ENCODE measurements around the gene FKBP5.

DNA sequence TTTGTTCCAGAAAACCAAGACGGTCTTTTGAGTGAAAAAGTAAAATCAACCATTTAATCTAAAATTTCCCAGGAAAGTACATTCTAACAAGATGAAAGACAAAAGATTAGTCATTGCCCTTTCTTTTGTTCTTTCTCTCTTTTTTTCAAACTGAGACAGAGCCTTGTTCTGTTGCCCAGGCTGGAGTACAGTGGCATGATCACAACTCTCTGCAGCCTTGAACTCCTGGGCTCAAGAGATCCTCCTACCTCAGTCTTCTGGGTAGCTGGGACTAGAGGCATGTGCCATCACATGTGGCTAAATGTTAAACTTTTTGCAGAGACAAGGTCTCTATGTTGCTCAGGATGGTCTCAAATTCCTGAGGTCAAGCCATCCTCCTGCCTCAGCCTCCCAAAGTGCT, 75.0 kb downstream of the FKBP5 start:
- TF ChIP-seq, protein P1, sequence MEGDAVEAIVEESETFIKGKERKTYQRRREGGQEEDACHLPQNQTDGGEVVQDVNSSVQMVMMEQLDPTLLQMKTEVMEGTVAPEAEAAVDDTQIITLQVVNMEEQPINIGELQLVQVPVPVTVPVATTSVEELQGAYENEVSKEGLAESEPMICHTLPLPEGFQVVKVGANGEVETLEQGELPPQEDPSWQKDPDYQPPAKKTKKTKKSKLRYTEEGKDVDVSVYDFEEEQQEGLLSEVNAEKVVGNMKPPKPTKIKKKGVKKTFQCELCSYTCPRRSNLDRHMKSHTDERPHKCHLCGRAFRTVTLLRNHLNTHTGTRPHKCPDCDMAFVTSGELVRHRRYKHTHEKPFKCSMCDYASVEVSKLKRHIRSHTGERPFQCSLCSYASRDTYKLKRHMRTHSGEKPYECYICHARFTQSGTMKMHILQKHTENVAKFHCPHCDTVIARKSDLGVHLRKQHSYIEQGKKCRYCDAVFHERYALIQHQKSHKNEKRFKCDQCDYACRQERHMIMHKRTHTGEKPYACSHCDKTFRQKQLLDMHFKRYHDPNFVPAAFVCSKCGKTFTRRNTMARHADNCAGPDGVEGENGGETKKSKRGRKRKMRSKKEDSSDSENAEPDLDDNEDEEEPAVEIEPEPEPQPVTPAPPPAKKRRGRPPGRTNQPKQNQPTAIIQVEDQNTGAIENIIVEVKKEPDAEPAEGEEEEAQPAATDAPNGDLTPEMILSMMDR (IDR thresholded peaks at IDR 0.05; ENCODE audit: borderline replicate concordance, extremely low read depth, low read length, poor library complexity, severe bottlenecking): no peak
- no peak for TF ChIP-seq EZH2 (IDR thresholded peaks at IDR 0.05; ENCODE audit: borderline replicate concordance, low read depth, low read length, severe bottlenecking)

All from DND-41 (cell line).